Measurements from ENCODE around the gene NPC1L1.
"Not testable (repeated sequence)": the region's sequence is repeated elsewhere in the genome, so short reads cannot be mapped to it uniquely, and the experiment has no call there.

NPC1L1 gene

GRCh38 chr7:44564606-44565005, 23.5 kb upstream of the NPC1L1 start:
- no peak for DNase-seq

- DNase-seq = no peak
Observed at GRCh38 chr7:44563171-44563679, 22.1 kb upstream of the NPC1L1 start.

- DNase-seq = not testable (repeated sequence)
Observed at GRCh38 chr7:44562622-44562962, 21.5 kb upstream of the NPC1L1 start.

GRCh38 chr7:44561962-44562621, 21.0 kb upstream of the NPC1L1 start:
- no peak for DNase-seq

- DNase-seq = no peak
Observed at GRCh38 chr7:44561481-44561880, 20.4 kb upstream of the NPC1L1 start.

GRCh38 chr7:44559485-44559884, 18.4 kb upstream of the NPC1L1 start:
- DNase-seq = no peak

- DNase-seq = no peak
Observed at GRCh38 chr7:44557485-44557884, 16.4 kb upstream of the NPC1L1 start.

- no peak for DNase-seq
Observed at GRCh38 chr7:44555350-44555749, 14.2 kb upstream of the NPC1L1 start.

- not testable (repeated sequence) for DNase-seq
Observed at GRCh38 chr7:44552473-44553005, 11.4 kb upstream of the NPC1L1 start.

GRCh38 chr7:44549457-44549856, 8.3 kb upstream of the NPC1L1 start:
- DNase-seq = no peak

GRCh38 chr7:44548893-44549292, 7.8 kb upstream of the NPC1L1 start:
- no peak for DNase-seq

- DNase-seq = no peak
Observed at GRCh38 chr7:44547536-44548231, 6.6 kb upstream of the NPC1L1 start.

- DNase-seq = no peak
Observed at GRCh38 chr7:44541876-44542610, 913 bp upstream of the NPC1L1 start.

GRCh38 chr7:44540592-44541027, 520 bp downstream of the NPC1L1 start:
- DNase-seq = no peak

- no peak for DNase-seq
Observed at GRCh38 chr7:44539669-44540506, 1.2 kb downstream of the NPC1L1 start.

GRCh38 chr7:44538798-44539668, 2.1 kb downstream of the NPC1L1 start:
- DNase-seq = no peak

GRCh38 chr7:44538093-44538797, 2.9 kb downstream of the NPC1L1 start:
- no peak for DNase-seq

- DNase-seq = no peak
Observed at GRCh38 chr7:44537442-44537841, 3.7 kb downstream of the NPC1L1 start.

- DNase-seq = no peak
Observed at GRCh38 chr7:44536090-44536489, 5.0 kb downstream of the NPC1L1 start.

GRCh38 chr7:44535348-44536064, 5.6 kb downstream of the NPC1L1 start:
- no peak for DNase-seq

Measured in NCI-H187 (cell line).